ENCODE measurements around the gene MYCBP2.

DNA sequence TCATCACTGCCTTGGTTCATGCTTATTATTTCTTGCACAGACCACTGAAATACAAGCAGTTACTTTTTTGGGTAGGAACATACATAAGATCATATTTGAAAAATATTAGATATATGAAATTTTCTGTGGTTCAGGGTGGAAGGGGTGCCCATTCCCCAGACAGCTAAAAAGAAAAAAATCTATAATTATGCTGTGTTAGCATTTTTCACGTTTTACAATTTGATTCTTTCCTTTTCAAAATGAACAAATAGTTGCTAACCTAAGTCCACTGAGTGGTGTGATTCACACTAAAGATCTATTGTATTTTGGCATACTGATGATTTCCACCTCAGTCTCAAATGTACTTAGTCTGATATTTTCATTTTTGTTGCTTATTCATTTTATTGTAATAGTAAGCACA is 233.2 kb downstream of the MYCBP2 start:
- TF ChIP-seq, protein P1, sequence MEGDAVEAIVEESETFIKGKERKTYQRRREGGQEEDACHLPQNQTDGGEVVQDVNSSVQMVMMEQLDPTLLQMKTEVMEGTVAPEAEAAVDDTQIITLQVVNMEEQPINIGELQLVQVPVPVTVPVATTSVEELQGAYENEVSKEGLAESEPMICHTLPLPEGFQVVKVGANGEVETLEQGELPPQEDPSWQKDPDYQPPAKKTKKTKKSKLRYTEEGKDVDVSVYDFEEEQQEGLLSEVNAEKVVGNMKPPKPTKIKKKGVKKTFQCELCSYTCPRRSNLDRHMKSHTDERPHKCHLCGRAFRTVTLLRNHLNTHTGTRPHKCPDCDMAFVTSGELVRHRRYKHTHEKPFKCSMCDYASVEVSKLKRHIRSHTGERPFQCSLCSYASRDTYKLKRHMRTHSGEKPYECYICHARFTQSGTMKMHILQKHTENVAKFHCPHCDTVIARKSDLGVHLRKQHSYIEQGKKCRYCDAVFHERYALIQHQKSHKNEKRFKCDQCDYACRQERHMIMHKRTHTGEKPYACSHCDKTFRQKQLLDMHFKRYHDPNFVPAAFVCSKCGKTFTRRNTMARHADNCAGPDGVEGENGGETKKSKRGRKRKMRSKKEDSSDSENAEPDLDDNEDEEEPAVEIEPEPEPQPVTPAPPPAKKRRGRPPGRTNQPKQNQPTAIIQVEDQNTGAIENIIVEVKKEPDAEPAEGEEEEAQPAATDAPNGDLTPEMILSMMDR (IDR thresholded peaks at IDR 0.05 in 8 of 11, conservative IDR thresholded peaks at IDR 0.05 in 3 of 11): no peak
- TF ChIP-seq POLR2A (IDR thresholded peaks at IDR 0.05): no peak
